GM21529 (cell line): Measurements from ENCODE around the gene GH1.
"Not testable (repeated sequence)": the region's sequence is repeated elsewhere in the genome, so short reads cannot be mapped to it uniquely, and the experiment has no call there.

ENCODE experiments used
- ATAC-seq: cut with Tn5 transposase; IDR thresholded peaks from one replicate; pipeline ENCODE4 v1.9.1; 2021; ENCODE audit not compliant: unreplicated experiment

GH1 gene

DNA sequence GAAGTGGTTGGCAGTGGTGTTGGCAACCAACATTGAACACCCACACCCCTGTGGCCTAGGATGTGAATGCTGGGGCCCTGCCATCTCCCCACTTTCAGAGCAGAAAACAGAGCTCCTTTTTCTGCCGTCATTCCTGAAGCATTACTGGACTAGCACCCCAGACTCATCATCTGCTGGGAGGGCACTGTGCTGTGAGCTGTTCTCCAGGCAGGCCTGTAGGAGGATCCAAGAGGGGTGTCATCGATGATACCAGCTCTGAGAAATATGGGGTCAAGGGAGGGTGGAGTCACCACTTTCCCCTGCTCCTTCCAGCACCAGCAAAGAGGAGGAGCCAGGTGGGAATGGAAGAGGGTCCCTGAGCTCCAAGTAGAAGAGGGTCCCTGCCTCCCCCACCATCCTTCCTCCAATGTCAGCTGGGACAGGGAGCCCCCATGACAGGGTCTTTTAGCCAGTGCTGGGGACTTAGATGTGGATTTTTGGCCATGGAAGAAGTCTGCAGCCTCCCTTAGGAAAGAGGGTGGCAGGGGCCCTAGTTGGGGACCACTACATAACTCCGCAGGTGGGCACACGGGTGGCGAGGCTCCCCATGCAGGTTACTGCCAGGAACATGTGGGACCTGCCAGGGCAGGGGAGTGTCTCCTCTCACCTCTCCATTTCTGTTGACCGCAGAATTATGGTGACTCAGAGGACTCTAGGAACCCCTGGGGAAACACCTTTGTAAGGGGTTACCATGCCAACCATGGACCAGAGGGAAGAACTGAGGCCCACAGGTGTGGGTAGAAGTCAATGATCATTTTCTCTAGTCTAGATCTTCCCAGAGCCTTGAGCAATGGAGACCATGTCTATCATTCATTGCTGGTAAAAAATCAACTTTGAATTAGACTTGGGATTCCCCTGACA is 19.5 kb downstream of the GH1 start:
- not testable (repeated sequence) for ATAC-seq

DNA sequence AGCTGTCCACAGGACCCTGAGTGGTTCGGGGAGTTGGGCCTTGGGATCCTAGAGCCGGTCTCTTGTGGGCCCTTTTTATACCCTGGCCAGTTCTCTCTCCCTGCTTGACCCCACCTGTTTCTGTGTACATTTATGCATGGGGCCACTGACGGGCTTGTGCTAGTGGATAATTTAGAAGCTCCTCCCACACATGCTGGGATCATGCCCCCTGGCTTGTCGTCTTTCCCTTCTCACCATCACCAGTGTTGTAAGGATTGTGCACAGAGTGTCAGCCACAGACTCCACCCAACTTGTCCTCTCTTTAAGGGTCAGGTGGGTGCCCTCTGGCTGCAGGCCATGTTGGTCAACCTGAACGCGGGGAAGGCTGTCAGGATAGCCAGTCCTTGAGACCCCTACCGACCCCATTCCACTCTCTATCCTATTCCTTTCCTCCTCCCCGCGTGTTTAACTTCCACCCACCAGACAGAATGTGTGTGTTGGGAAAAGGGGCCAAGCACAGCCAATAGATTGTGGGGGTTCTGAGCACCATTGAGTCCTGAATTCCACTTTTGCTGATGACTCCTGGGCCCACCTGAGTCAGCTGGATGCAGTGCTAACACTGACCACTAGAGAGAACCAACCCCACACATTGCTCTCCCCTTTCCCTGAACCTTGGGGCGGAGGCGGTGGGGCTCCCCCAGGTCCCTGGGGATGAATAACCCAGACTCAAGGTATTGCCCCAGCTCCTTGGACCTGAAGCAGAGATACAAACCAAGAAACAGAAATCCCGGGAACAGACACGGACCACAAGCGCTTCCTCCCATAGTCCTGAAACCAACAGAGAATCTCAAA is 21.9 kb downstream of the GH1 start, which contains the start of gene CSH1:
TSS of gene CSH1 (minus strand) at position 51 of the 831 bp plus-strand sequence. CDS start 63 bp downstream, outside the sequence.
- ATAC-seq: not testable (repeated sequence)

DNA sequence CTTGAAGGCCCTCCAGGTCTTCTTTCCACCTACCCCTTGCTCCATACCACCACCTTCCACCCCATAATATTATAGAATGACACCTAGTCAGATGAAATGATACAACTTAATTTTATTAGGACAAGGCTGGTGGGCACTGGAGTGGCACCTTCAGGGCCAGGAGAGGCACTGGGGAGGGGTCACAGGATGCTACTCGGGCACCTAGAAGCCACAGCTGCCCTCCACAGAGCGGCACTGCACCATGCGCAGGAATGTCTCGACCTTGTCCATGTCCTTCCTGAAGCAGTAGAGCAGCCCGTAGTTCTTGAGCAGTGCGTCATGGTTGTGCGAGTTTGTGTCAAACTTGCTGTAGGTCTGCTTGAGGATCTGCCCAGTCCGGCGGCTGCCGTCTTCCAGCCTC is 23.8 kb downstream of the GH1 start:
- ATAC-seq: not testable (repeated sequence)

DNA sequence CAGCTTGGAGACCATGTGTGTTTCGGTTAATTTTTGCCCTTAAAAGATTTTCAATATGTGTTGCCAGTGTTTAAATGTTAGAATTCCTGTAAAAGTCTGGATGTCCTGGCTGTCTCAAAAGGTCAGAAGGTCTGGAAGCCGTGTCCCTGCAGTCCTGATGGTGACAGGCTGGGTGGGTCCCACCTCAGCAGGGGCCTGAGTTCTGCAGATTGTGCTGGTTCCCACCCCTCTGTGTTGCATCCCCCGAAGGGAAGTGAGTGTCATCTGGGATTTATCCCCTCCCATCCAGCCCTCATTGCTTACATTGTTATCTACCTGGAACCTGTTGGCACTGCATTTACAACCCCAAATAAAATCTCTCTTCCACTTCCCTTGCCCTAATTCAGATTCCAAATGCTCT is 24.6 kb downstream of the GH1 start:
- not testable (repeated sequence) for ATAC-seq

DNA sequence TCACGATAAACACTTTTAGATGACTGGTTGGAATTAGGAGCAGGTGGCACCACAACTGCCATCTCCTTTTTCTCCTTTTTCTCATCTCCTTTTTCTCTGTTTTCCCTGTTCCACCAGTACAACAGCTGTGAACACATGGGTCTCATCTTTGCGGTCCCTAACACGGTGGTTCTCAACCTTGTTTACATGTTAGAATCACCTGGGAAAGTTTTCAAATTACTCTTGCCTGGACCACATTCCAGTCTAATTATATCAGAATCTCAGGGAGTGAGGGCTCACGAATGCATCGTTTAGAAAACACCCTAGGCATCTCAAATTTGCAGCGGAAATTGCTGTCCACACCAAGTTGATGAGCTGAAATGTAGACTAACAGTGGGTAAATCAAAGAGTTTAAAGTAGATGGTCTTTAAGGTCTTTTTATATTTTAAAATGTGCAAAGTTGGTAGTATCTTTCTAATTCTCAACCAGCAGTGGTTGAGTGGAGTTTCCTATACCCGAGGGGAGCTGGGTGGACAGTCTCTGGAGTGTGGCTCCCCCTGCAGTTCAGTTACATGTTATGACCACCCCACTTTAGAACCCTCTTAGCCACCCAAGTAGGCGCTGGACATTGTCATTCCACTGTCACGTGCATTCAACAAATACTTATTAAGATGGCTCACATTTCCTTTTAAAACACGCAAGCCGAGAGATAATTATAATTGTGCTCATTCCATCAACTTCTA is 26.2 kb downstream of the GH1 start:
- not testable (repeated sequence) for ATAC-seq

DNA sequence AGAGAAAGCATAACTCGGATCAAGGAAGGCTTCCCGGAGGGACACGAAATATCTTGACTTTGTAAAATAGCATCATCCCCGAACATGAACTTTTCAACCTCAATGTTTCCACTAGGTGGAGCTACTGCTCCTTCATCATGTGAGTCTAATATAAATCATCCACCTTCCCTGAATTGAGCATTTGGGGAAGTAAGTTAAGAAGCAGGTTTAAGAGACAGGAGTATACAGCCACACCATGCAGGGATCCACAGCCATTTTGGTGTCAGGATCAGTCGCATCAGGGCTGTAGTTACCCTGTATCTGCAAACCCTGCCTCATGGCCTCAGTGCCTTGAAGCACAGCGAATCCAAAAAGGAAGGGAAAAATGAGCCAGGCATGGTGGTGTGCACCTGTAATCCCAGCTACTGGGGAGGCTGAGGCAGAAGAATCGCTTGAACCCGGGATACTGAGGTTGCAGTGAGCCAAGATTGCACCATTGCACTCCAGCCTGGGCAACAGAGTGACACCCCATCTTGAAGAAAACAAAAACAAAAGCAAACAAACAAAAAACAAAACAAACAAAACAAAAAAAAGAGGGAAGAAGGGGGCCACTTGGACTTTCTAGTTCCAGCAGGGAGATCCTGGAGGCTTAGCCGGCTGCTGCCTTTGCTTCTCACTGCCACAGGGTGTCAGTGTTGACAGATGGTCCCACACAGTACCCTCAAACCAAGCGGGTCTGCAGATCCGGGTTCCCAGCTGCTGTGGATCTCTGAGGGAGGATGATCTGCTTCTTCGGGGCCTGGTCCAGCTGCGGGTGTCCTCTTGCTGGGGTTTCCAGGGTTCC is 29.4 kb downstream of the GH1 start:
- not testable (repeated sequence) for ATAC-seq

DNA sequence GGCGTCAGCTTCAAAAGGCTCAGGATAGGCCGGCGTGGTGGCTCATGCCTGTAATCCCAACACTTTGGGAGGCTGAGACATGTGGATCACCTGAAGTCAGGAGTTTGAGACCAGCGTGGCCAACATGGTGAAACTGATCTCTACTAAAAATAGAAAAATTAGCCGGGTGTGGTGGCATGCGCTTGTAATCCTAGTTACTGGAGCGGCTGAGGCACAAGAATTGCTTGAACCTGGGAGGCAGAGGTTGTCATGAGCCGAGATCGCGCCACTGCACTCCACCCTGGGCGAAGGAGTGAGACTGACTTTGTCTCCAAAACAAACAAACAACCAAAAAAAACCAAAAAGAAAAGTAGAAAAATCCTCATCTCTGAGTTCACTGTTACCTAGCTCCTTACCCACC is 33.5 kb downstream of the GH1 start:
- ATAC-seq: not testable (repeated sequence)

DNA sequence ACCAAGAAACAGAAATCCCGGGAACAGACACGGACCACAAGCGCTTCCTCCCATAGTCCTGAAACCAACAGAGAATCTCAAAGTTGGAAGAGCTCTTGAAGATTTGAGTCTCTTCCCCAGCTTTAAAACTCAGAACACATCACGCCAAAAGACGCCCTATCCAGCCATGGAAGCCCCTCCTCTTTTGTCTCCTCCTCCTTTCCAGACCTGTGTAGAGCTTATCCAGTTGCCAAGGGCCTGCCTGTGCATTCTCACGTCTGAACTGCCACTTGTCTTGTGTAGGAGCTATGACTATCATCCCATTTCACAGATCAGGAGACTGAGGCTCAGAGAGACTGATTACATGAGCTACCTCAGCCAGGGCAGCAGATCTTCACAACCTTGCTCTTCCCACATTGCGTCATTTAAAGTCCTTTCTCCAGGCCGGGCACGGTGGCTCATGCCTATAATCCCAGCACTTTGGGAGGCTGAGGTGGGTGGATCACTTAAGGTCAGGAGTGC is 36.0 kb downstream of the GH1 start:
- ATAC-seq: not testable (repeated sequence)

DNA sequence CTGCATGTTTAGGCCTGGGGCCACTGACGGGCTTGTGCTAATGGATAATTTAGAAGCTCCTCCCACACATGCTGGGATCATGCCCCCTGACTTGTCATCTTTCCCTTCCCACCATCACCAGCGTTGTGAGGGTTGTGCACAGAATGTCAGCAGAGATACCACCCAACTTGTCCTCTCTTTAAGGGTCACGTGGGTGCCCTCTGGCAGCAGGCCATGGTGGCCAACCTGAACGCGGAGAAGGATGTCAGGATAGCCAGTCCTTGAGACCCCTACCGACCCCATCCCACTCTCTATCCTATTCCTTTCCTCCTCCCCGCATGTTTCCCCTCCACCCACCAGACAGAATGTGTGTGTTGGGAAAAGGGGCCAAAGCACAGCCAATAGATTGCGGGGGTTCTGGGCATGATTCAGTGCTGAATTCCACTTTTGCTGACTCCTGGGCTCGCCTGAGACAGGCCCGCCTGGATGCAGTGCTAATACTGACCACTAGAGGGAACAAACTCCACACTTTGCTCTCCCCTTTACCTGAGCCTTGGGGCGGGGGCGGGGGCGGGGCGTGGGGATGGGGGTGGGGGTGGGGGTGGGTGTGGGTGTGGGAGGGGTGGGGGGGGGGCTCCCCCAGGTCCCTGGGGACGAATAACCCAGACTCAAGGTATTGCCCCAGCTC is 36.6 kb downstream of the GH1 start, which contains the start of gene GH2:
TSS of gene GH2 (minus strand) at position 10 of the 667 bp plus-strand sequence. CDS start 143 bp downstream, outside the sequence.
- no peak for ATAC-seq

DNA sequence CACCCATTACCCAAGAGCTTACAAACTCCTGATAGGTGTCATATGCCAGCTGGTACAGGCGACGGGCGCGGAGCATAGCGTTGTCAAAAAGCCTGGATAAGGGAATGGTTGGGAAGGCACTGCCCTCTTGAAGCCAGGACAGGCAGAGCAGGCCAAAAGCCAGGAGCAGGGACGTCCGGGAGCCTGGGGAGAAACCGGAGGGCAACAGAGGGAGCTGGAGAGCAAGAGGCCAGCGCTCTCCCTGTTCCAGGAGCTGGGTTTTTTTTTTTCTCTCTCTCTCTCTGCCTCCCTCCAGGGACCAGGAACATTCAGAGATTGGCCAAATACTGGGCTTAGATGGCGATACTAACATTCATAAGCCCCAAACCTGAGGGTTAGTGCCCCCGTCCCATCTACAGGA is 37.3 kb downstream of the GH1 start:
- not testable (repeated sequence) for ATAC-seq

DNA sequence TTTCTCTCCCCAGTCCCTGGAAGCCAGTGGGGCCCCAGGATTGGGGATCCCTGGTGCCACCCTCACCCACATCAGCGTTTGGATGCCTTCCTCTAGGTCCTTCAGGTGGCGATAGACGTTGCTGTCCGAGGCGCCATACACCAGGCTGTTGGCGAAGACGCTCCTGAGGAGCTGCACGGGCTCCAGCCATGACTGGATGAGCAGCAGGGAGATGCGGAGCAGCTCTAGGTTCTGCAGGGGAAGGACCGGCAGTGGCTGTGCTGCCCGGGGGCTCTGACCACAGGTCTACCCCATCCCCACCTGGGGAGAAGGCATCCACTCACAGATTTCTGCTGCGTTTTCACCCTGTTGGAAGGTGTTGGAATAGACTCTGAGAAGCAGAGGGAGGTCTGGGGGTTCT is 37.9 kb downstream of the GH1 start:
- no peak for ATAC-seq

DNA sequence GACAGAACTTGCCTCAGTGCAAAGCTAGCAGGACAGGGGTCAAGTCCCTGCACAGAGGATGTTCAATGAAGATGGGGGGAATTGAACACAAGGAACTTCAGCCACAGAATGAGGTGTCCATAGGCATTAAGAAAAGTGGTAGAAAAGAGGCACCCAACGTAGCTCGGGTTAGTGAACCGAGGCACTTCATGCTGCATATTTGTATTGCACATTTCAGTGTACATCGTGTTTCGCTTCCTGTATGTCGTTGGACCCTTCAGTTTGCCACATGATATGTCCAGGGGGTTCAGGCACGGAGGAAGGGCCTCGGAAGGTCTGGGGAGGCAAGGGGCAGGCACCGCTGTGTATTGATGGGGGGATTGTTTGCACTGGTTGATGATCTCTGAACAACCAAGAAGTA is 40.2 kb downstream of the GH1 start:
- ATAC-seq: not testable (repeated sequence)

DNA sequence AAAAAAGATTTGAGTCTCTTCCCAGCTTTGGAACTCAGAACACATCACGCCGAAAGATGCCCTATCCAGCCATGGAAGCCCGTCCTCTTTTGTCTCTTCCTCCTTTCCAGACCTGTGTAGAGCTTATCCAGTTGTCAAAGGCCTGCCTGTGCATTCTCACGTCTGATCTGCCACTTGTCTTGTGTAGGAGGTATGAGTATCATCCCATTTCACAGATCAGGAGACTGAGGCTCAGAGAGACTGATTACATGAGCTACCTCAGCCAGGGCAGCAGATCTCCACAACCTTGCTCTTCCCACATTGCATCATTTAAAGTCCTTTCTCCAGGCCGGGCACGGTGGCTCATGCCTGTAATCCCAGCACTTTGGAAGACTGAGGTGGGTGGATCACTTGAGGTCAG is 43.9 kb downstream of the GH1 start:
- ATAC-seq: not testable (repeated sequence)

DNA sequence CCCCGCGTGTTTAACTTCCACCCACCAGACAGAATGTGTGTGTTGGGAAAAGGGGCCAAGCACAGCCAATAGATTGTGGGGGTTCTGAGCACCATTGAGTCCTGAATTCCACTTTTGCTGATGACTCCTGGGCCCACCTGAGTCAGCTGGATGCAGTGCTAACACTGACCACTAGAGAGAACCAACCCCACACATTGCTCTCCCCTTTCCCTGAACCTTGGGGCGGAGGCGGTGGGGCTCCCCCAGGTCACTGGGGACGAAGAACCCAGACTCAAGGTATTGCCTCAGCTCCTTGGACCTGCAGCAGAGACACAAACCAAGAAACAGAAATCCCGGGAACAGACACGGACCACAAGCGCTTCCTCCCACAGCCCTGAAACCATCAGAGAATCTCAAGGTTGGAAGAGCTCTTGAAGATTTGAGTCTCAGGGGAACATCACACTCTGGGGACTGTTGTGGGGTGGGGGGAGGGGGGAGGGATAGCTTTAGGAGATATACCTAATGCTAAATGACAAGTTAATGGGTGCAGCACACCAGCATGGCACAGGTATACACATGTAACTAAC is 44.5 kb downstream of the GH1 start:
- not testable (repeated sequence) for ATAC-seq

DNA sequence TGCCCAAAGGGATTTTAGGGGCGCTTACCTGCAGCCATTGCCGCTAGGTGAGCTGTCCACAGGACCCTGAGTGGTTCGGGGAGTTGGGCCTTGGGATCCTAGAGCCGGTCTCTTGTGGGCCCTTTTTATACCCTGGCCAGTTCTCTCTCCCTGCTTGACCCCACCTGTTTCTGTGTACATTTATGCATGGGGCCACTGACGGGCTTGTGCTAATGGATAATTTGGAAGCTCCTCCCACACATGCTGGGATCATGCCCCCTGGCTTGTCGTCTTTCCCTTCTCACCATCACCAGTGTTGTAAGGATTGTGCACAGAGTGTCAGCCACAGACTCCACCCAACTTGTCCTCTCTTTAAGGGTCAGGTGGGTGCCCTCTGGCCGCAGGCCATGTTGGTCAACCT is 45.1 kb downstream of the GH1 start, which contains the start of gene CSH2:
TSS of gene CSH2 (minus strand) at position 101 of the 400 bp plus-strand sequence. CDS start at position 38, 63 bp downstream.
- ATAC-seq: not testable (repeated sequence)

DNA sequence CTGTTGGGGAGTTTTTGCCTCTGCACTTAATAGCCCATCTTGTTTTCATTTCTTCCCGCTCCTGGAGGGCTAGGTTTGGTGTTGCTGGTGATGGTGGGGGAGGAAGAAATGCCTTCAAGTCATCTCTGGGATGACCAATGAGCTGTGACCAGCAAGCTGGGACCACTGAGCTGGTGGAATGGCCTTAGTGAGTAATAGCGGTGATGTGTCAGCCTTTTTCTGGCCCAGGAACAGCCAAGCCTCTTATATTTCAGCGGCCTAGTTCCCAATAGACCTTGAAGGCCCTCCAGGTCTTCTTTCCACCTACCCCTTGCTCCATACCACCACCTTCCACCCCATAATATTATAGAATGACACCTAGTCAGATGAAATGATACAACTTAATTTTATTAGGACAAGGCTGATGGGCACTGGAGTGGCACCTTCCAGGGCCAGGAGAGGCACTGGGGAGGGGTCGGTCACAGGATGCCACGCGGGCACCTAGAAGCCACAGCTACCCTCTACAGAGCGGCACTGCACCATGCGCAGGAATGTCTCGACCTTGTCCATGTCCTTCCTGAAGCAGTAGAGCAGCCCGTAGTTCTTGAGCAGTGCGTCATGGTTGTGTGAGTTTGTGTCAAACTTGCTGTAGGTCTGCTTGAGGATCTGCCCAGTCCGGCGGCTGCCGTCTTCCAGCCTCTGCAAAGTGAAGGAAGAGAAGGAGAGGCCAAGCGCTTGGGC is 46.8 kb downstream of the GH1 start:
- not testable (repeated sequence) for ATAC-seq

DNA sequence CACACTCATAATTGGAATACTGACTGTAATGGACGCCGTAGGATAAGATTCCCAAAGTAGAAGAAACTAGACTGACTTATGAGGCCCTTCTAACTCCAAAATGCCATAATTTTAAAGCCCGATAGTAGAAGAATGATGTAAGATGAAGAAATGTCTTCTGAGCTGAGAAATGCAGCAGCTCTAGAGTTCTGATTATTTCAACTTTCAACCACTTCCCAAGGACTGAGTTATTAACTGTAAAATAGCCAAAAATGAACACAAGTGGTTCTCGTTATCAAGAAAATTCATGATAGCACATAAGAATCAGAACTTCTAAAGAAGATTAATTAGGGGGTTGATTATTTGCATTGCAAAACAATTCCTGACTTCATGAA is 48.4 kb downstream of the GH1 start:
- ATAC-seq: not testable (repeated sequence)
